COLO668 (cell line): ENCODE data around the gene ZFHX3.

Experiments used
- DNase-seq: peaks from one replicate; lab custom pipeline; 2025; ENCODE audit not compliant: unreplicated experiment; lab: John Stamatoyannopoulos, UW

The ZFHX3 gene

DNA sequence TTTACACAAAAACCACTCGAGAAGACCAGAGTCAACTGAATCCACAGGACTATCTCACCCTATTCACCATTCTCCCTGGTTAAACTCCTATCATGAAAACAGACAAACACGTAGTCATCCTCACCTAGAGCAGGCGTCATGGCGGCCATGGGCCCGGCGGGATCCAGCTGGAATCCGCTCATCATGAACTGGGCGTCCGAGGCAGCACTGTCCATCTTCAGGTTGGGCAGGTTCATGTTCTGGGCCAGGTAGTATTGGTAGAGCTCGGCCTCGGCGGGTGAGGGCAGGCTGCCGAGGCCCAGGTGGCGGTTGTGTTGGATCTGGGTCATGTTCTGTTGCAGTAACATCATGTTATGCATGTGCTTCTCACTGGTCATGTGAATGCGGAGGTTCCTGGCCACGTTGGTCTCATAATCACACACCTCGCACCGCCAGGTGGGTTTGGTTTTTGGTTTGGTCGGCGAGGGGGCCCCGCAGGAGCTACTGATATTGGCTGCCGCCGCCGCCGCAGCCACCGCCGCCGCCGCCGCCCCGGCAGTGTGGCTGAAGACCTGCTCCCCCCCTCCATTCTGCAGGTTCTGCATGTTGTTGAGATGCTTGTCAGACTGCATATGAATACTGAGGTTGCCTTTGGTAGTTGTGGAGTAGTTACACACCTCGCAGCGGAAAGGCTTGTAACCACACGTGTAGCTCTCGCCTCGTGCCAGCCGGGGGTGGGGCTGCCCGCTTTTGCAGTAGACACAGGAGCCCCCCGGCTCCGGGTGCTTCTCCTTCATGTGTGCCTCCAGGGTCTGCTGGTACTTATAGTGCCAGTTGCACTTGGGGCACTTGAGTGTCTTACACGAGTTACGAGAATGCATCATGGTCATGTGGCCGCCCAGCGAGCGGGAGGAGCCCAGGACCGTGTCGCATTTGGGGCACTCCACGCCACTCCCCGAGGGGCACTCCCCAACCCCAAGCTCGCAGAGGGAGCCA, 90.3 kb downstream of the ZFHX3 start:
- DNase-seq = no peak

DNA sequence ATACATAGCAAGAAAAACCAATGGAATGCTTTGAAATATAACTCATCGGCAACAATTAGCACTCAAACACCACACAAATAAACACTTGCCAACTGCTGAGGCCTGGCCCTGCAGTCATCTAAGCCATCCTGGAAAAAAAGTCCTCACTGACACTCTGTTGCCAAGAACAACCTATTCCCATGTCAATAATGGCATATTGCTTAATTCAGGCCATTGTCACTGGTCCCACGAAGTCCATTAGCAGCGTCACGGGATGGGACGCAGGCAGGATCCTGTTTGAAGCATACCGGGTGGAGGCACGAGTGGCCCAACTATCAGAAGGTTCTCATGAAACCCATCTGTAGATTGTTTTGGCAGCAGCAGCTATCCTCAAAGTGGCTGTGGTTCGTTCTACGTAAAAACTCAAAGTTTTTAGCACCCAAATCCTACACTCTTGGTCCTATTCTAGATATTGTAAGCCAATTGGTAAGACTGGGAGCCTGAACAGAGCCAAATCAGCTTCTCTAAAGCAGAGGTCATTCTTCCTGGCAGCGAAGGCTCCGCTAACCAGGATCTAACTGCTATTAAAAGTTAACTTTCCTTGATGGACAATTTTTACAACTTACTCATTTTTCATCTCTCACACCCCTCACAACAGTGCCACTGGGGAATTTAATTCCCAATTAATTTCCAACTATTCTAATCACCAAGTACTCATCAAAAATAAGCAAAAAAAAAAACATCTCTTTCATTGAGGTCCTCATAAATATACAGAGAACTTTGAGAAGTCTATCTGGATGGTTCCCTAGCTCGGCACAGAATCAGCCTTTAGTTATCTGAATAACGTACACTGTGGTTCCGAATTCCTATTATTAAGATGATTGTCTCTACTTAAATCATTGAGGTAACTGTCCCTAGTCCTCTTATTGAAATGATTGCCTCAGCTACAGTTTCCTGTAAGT, 91.5 kb downstream of the ZFHX3 start:
- no peak for DNase-seq

DNA sequence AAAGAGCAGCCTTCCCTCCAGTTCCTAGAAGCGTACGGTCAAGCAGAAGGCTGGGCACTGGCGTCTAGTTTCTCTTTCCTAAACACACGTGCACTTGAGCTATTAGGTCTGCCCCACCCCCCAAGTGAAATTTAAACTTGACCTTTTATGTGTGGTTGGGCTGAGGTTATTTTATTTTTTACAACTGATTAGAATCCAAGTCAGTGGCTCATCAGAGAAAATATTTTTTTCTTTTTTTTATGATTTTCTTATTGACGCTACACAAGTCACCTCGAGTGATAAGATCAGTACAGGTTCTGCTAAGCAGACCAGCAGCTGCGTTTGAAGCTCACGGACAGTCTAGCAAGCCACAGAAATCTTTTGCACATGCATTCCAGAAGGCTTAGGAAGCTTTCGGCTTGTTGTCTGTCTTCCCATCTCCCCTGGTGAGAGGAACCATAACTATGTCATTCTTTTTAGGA, 95.1 kb downstream of the ZFHX3 start:
- DNase-seq = no peak

DNA sequence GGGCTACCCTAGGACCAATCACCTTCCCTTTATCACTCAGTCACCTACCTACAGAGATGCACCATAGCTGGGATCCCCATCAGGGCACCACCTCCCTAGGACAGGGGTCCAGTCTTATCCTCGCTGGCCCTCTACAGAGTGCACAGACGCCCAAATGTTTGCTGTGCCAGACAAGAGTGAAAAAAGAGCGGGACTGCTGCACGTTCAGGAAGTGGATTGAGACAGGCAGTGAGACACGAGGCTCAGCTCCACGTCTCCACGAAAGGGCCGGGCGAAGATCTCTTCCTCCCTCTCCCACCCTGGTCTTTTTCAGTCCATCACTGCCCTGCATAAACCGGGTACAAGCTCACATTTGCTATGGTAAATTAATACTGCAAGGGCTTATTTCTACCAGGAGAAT, 95.5 kb downstream of the ZFHX3 start:
- DNase-seq = no peak

DNA sequence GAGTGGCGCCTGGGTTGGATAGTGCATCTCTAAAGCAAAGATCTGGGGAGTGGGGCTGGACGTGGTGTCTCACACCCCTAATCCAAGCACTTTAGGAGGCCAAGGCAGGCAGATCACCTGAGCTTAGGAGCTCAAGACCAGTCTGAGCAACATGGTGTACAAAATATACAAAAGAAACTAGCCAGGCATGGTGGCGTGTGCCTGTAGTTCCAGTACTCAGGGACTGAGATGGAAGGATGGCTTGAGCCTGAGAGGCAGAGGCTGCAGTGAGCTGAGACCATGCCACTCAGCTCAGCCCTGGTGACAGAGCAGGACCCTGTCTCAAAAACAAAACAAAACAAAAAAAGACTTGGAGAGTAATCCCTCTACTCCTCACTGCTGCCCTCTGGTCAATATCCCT, 96.0 kb downstream of the ZFHX3 start:
- DNase-seq = no peak

DNA sequence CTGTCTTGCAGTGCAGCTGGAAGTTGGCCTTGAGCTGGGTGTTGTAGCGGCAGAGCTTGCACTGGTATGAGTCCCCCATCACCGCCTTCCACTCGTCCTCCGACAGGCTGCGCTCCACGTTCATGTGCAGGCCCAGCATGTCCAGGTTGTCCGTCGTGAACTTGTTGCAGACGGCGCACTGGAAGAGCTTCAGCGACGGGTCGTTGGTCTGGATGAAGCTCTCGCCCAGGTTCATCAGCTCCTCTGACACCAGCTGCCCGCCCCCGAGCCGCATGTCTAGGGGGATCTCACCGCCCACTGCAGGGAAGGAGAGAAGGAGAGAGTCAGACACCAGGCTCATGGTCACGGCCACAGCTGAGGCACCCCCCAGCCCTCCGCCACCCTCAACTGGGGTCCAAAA, 97.3 kb downstream of the ZFHX3 start:
- DNase-seq = no peak

DNA sequence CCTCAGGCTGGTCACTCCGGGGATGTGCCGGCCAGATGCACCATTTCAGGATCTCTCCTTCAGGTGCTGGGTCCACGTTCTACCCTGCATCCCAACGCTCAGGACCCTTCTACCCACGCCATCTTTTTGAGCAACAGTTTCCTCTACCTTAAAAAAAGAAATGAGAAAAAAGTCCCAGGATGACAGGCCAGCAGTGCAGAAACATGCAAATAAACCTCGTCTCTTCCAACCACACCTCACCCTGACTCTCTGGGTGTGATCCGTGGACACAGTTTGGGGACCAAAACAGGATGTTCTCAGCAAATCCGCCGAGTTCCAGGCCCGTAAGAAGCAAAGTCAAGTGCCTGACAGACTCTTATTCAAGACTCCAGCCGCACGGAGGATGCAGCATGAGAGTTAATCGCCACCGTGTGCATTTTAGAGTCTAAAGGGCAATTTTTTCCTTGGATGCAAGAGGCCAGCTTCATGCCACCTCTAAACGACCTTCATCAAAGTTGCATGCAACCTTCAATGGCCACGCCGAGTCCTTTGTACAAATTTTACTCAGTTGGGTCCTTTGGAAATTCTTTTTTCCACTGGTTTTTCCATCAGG, 99.6 kb downstream of the ZFHX3 start:
- no peak for DNase-seq

DNA sequence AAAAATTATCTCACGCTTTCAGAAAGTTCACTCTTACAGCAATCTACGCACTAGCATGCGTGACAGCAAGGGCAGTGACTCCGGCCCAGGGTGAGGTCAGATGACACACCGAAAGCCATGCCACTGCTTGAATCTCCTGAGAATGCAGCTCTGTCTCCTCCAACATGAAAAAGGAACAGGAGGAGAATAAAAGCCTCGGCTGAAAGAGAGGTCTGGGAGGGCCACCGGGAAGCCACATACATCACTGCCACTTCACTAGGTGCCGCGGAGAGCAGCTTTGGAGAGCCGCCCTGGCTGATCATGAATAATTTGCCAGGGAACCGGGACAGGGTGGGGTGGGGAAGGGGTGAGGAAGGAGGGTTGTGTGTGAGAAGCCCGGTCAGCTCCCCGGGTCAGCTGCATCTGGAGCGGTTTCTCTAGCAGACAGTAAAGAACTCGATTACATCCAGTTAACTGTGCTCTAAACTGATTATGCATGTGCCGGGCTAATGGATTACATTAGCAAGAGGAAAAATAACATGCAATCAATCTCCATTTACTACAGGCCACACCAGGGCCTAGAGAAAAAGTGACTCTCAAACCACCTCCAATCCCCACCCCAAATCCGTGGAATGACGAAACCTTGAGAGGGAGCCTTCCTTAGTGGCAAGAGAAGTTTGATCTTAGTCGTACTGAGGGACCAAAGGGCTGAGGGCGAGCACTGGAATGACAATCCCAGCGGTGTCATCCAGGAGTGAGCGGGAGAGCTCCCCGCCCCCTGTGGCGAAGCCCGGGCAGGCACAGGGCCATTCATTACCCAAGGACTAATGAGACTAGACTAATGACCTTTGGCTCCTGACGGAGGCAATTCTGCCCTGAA, 100.3 kb downstream of the ZFHX3 start:
- no peak for DNase-seq

DNA sequence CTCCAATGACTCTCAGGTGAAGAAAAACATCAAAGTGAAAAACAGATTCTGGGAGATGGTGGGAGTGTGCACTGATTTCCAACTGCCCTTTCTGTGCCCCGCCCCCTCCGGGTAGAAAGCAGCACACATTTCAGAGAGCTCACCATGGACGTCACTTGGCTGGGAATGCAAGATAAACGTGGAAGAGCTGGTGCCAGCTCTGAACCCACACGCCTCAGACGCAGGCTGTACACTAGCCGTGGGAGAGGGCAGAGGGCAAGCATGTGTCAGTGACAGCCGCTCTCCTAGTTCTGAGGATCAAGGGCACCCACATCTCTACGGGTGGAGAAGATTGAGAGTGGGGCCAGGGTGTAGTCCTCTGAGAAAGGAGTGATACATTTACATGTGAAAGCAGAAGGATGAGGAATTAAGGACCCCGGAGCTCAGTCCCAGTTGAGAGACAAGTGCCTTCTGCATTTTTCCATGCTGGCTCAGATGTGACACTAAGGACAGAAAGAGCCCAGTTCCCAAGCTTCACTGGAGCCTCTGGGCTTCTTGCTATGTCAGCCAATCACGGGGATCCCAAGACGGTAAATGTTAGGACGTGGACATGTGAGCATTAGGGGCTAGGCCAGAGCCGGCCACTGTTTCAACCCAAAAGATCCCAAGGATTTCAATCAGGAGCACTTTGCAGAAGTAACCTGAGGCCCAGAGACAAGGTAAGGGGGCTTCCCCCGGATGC, 101.3 kb downstream of the ZFHX3 start:
- no peak for DNase-seq

DNA sequence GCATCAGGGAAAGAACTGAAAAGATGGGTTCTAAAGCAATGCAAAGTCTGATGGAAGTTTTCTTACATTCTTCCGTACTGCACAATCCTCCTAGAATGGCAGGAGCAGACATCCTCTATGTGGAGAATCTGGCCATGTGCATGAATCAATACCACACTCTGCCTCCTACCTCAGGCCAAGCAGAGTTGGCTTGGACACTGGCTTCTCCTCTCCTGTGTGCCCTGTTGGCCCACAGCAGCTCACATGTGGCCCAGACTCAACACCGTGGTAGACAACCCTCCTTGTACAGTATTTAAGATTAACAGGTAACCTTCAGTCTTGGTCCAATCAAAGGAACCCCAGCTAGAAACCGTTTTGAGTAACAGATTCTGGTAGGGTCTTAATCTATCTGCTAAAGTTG, 101.9 kb downstream of the ZFHX3 start:
- DNase-seq = no peak

DNA sequence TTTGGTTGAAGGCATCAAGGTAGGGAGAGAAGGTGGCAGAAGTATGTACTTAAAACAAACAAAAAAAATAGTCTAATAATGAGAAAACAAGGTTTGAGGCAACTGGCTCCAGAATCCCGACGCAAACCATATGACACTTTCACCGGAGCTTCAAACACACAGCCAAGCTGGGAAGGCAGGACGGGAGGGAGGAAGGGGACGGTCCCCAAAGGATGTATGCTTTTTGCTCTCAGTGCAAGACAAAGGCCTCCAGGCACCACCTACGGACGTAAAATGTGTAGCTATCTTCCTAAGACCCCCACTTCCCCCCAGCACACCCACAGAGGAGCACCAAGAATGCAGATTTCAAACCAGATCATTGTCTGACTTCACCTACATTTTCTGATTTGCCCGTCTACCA, 102.3 kb downstream of the ZFHX3 start:
- DNase-seq = no peak

DNA sequence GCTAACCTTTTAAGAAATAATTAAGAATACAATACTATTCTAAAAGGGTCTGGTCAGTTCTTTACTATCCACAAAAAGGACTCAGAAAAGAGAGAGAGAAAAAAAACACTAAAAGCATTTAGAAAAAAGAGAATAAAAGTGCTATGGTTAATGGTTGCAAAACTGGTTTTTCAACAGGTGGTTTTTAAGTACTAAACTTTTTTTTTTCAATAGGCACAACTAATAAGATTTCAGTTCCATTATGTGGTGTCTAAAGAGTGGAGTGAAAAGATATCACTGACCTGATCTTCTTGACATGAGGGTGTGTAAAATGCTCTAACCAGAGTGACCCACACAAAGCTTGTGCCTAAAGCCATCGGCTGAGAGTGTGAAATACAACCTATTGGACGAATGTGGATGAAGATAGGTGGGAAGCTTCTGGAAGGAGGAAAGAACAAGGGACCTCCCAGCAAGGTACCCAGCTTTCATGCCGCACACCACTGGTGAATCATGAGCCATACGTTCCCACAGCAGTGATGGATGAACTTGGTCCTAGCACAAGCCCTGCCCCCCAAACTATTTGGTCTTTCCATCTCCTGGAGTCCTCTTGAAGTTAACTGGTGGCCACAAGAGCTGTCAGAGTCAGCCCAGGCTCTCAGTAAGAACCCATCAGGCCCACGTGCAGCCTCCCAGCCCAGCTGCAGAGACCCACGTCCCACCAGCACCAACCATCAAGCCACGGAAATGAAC, 103.0 kb downstream of the ZFHX3 start:
- DNase-seq = no peak

DNA sequence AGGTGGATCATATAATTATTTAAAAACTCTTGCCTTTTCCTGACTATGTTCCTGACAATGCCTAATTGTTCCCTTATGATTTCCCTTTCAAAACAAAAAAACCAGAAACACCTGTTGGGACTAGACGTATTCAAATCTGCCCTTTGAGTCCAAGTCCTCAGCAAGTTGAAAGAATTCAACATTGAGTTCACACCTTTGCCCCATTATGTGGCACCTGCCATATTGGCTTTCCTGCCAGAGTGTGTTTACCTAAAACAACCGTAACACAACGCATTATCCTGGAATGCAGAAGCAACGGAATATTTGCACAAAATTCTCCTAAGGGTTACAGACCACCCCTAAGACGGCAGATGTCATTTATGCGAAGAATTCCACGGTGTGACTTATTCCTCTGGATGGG, 105.9 kb downstream of the ZFHX3 start:
- DNase-seq = no peak

DNA sequence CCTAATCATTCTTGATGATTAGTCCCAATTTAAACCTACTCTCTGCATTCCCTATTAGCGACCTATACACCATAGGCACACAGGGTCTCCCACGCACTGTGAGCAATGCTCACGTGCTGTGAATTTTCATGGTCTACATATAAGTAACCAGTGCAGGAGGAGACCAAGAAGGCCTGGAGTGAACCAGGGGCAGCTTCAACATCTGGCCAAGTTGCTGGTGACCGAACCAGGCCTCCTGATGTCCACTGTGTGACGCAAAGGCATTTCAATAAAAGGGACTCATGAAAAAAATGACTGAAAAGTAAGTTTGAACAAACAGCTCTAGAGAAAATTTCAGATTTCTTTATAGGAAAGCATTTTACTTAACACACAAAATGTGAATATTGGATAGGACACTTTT, 107.0 kb downstream of the ZFHX3 start:
- no peak for DNase-seq

DNA sequence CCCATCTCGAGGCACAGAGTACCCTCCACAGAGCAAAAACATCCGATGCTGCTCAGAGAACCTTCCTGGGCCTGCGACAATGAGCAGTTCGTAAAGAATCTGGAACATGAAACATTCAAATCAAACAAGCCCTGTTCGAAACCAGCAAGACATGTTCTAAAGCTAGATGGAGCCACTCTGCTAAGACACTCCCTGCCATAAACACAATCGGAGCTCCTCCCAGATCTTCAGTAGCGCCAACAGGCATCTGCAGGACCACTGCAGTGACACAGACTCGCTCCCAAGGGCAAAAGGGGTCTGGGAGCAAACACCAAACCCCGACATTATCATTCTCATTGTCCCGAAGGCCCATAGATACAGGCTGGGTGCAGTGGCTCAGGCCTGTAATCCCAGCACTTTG, 108.7 kb downstream of the ZFHX3 start:
- DNase-seq = no peak

DNA sequence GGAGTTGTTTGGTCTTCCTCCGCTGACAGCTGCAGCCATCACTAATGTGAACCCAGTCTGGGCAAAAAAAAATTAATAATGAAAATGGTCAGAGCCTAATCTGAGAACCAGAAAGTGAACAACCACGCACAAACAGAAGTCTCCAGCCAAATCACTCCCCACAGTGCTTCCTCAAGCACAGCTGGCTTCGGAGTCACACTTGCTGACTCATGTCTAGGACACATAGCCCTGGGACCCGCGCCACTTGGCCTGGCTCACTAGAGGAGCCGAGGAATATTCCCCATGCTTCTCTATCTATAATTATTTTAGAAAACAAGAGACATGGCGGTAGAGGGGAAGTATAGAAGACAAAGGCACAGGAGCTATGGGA, 109.1 kb downstream of the ZFHX3 start:
- no peak for DNase-seq

DNA sequence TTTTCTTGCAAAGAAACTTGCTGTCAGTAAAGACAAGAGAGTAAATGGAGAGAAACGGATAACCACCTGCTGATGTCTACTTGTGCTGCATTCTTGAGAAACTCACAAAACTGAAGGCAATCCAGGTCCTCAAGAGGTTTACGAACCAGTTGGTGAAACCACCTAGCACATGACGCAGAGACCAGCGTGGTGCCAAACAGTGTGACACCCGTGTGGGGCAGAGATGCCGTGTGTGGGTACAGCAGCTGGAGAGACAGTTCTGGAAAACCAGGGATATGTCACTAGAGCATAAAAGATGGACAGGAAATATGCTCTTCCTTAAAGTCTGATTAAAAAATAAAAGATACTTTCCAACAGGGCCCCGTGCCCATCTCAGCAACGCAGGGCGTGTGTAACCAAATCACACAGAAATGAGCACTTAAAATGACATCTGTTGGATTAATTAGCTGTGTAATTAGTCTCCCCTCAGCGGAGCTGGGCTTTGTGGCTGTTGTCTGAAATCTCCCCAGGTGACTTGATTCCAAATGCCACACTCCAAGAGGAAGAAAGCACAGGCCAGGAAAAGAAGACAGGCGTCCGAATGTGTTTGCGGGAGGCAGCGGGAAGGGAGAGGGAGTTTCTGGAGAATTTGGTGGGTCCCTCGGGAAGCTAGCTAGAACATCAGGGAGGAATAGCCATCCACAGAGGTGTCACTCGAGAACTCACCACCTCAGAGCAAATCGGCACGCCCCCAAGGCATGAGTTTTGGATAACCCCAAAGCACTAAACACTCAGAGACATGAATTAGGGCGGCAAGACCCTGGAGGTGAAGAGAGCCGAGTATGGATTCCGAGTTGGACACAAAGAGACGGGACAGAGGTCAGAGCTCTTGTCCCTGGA, 109.8 kb downstream of the ZFHX3 start:
- no peak for DNase-seq

DNA sequence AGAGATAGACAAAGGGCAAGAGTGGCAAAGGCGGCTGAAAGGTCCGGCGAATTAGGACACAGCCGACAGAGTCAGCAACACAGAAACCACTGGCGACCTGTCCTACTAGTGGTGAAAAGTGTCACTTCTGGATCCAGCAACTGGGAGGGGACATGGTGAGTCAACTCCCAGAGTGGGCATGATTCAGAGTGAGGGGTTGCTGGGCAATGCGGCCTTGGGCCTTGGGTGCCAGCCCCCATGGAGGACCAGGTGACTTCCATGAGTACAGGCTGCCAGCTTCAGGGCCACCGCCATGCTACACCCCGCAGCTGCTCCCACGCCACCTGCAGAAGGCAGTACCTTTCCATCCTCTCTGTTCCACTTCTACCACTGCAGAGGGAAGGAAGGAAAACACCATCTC, 110.6 kb downstream of the ZFHX3 start:
- DNase-seq = no peak
